ENCODE data around the gene SORT1. TPM values are rescaled to one million over a fixed set of nuclear protein-coding genes. Genes with fewer than 3 reads are reported as not detected.
A peak's percentile ranks its signal among the peaks of the same experiment; 100 is the strongest.

SORT1 gene
- total and polyA plus RNA-seq, 2 of the 4 experiments (the other 2 are of a cell fraction): 15.8 to 16.7 TPM

DNA sequence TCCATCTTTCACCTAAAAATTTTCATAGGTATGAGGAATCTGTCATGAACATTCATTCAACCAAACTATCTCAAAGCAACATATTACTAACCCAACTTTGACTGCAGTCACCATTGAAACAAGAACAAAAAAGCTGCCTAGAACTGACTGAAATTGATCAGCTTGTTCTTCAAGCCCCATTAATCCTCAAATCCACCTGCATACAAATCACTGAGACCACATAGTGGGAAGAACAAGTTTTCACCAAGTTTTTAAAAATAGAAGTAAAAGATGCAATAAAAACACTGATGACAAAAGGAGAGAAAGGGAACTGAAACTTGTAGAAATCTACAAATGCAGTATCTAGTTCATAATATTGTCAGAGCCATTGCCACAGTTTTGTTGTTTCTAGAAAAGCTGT is 6.1 kb downstream of the SORT1 start:
- H2BK5ac ChIP-seq (ENCODE audit: low read depth, low read length, poor library complexity, severe bottlenecking): peak overlapping the region; percentile 82
- H3K9ac ChIP-seq (ENCODE audit: low read depth, low read length): peak overlapping the region; percentile 24; the same call in 1 of the 2 replicates
- no peaks in the 10 kb centered on the region for H3K36me3 ChIP-seq (ENCODE audit: control insufficient read depth, insufficient read depth, low read length)
- H3K4me2 ChIP-seq (ENCODE audit: low read depth, low read length): peak overlapping the region; percentile 63
- peak overlapping the region; percentile 80 for H3K14ac ChIP-seq (replicated peaks; ENCODE audit: low read depth, low read length)
- no peak overlapping the region for H3K4me3 ChIP-seq (ENCODE audit: insufficient read depth, low read depth, low read length)
- no peak overlapping the region; the same call in 1 of the 2 replicates for H4K5ac ChIP-seq (ENCODE audit: low read depth, low read length)
- H2AK9ac ChIP-seq (replicated peaks; ENCODE audit: low read depth, low read length, poor library complexity): no peak overlapping the region
- in situ Hi-C loops (cut with MboI; ENCODE audit: low sequenced_read_pairs): no loop called here
- H3K27me3 ChIP-seq (ENCODE audit: control insufficient read depth, insufficient read depth, low read length): no peaks in the 10 kb centered on the region
- peak overlapping the region; percentile 79; the same call in 1 of the 2 replicates for H3K18ac ChIP-seq (ENCODE audit: low read depth, low read length)
- no TSS peak for BruUV-seq (replicated peaks)
- no peak overlapping the region for H2AFZ ChIP-seq (replicated peaks; ENCODE audit: low read length, poor library complexity)
- H3K9me3 ChIP-seq (ENCODE audit: control insufficient read depth, insufficient read depth, low read length): no peaks in the 10 kb centered on the region
- ATAC-seq (ENCODE audit: low read depth): no peak
- peak overlapping the region; percentile 75 for H2BK20ac ChIP-seq (ENCODE audit: low read depth, low read length)
- peak overlapping the region; percentile 59 for H3K56ac ChIP-seq (ENCODE audit: extremely low read depth, insufficient read depth, low read length)
- no peak for TF ChIP-seq MAZ (IDR thresholded peaks at IDR 0.05; ENCODE audit: borderline replicate concordance, low read depth, low read length)
- TF ChIP-seq MAFK (IDR thresholded peaks at IDR 0.05; ENCODE audit: low read depth, low read length): no peak
- TF ChIP-seq USF2 (IDR thresholded peaks at IDR 0.05; ENCODE audit: low read depth, low read length): no peak
- TF ChIP-seq FOS (IDR thresholded peaks at IDR 0.05; ENCODE audit: low read depth, low read length): no peak
- no peak for TF ChIP-seq ELK1 (IDR thresholded peaks at IDR 0.05; ENCODE audit: borderline replicate concordance, low read depth, low read length)
- no peak for TF ChIP-seq CEBPB (IDR thresholded peaks at IDR 0.05; ENCODE audit: low read depth, low read length)
- TF ChIP-seq RFX5 (IDR thresholded peaks at IDR 0.05; ENCODE audit: low read depth, low read length): no peak
- no peak for TF ChIP-seq BHLHE40 (IDR thresholded peaks at IDR 0.05; ENCODE audit: low read depth, low read length)
- no peak for TF ChIP-seq SMC3 (IDR thresholded peaks at IDR 0.05; ENCODE audit: low read depth, low read length)
- no peak for TF ChIP-seq RCOR1 (IDR thresholded peaks at IDR 0.05; ENCODE audit: insufficient replicate concordance, low read length)
- TF ChIP-seq, protein P1, sequence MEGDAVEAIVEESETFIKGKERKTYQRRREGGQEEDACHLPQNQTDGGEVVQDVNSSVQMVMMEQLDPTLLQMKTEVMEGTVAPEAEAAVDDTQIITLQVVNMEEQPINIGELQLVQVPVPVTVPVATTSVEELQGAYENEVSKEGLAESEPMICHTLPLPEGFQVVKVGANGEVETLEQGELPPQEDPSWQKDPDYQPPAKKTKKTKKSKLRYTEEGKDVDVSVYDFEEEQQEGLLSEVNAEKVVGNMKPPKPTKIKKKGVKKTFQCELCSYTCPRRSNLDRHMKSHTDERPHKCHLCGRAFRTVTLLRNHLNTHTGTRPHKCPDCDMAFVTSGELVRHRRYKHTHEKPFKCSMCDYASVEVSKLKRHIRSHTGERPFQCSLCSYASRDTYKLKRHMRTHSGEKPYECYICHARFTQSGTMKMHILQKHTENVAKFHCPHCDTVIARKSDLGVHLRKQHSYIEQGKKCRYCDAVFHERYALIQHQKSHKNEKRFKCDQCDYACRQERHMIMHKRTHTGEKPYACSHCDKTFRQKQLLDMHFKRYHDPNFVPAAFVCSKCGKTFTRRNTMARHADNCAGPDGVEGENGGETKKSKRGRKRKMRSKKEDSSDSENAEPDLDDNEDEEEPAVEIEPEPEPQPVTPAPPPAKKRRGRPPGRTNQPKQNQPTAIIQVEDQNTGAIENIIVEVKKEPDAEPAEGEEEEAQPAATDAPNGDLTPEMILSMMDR (conservative IDR thresholded peaks at IDR 0.05; ENCODE audit: low read depth, low read length): no peak
- no peak for TF ChIP-seq NFE2L2 (IDR thresholded peaks at IDR 0.05; ENCODE audit: low read depth, low read length)
- no peak for TF ChIP-seq POLR2A (IDR thresholded peaks at IDR 0.05; ENCODE audit: low read depth, low read length)
- TF ChIP-seq RAD21 (IDR thresholded peaks at IDR 0.05; ENCODE audit: low read length): no peak
- TF ChIP-seq MXI1 (IDR thresholded peaks at IDR 0.05; ENCODE audit: borderline replicate concordance, low read depth, low read length): no peak
- H2AK5ac ChIP-seq (ENCODE audit: low read depth, low read length): no peak overlapping the region
- peak overlapping the region; percentile 39 to 46; a peak in 3 of 4 replicates for H4K8ac ChIP-seq (ENCODE audit: low read depth in 2 of 2, low read length in 2 of 2)
- H2BK15ac ChIP-seq (ENCODE audit: low read depth, low read length): peak overlapping the region; percentile 99; the same call in 1 of the 3 replicates
- intact Hi-C loops (cut with micrococcal nuclease): loop anchor here (2.0 kb wide), 1 partner anchor 35 kb away; no protein-coding TSS in a partner anchor
- peak overlapping the region; percentile 63; the same call in 1 of the 2 replicates for H3K27ac ChIP-seq (ENCODE audit: insufficient read depth, low read length)
- ChIA-PET POLR2A (ENCODE audit: unreplicated experiment) (no interaction called here), CTCF (interaction anchor here (0.9 to 1.3 kb wide), 2 partner anchors 12 to 16 kb away, joined by 3 to 4 read pairs; no protein-coding TSS in a partner anchor)
- peaks cover 24% of the 10 kb centered on the region for H3K4me1 ChIP-seq (ENCODE audit: control insufficient read depth, insufficient read depth, low read length)
- dilution Hi-C loops (cut with HindIII; ENCODE audit: low sequenced_read_pairs, unreplicated experiment): no loop called here
- no peak for DNase-seq
- H4K20me1 ChIP-seq (ENCODE audit: insufficient read depth, low read length): peaks cover 7% of the 10 kb centered on the region; the same call in 1 of the 2 replicates
- H3K79me1 ChIP-seq (ENCODE audit: low read depth in 1 of 2, low read length in 2 of 2): peaks cover 14 to 69% of the 10 kb centered on the region in 2 experiments
- peak overlapping the region; percentile 50 for H4K91ac ChIP-seq (ENCODE audit: insufficient read depth, low read depth, low read length)
- peak overlapping the region; percentile 80 for H2BK120ac ChIP-seq (ENCODE audit: low read depth, low read length)
- peaks cover 18% of the 10 kb centered on the region for H3K9me1 ChIP-seq (ENCODE audit: insufficient read depth, low read length)
- H3K23ac ChIP-seq (ENCODE audit: low read depth, low read length): peak overlapping the region; percentile 76; the same call in 1 of the 2 replicates
- peak overlapping the region; percentile 68; the same call in 1 of the 2 replicates for H3K4ac ChIP-seq (ENCODE audit: low read depth, low read length)
